Neuronal stem cell (in vitro differentiated cells): ENCODE measurements around the gene RAP2B.

Experiments
- DNase-seq: peaks from one replicate; pipeline ENCODE4 v3.0.0-alpha.2; 2013; ENCODE audit warnings: low spot score
- H2AFZ ChIP-seq: one replicate; pipeline ENCODE4 v1.6.1; 2013; ENCODE audit warnings: mild to moderate bottlenecking, low read length, inconsistent platforms
- H2AK5ac ChIP-seq: 2 replicates; pipeline ENCODE4 v1.6.1; 2013; ENCODE audit warnings: low read depth, mild to moderate bottlenecking, inconsistent platforms, low read length, moderate library complexity, mixed read lengths
- H2BK120ac ChIP-seq: 2 replicates; pipeline ENCODE4 v1.6.1; 2013; ENCODE audit warnings: low read depth, mild to moderate bottlenecking, inconsistent platforms, low read length, moderate library complexity, mixed read lengths
- H2BK12ac ChIP-seq: one replicate; pipeline ENCODE4 v1.6.1; 2013; ENCODE audit warnings: low read length, inconsistent platforms
- H2BK15ac ChIP-seq: 2 replicates; pipeline ENCODE4 v1.6.1; 2013; ENCODE audit warnings: mild to moderate bottlenecking, low read length, inconsistent platforms, mixed read lengths
- H2BK5ac ChIP-seq: one replicate; pipeline ENCODE4 v1.6.1; 2013; ENCODE audit warnings: inconsistent platforms, mild to moderate bottlenecking, low read length, moderate library complexity
- H3K14ac ChIP-seq: one replicate; pipeline ENCODE4 v1.6.1; 2013; ENCODE audit warnings: low read length, inconsistent platforms
- H3K18ac ChIP-seq: 2 replicates; pipeline ENCODE4 v1.6.1; 2013; ENCODE audit warnings: low read length, inconsistent platforms
- H3K23ac ChIP-seq: 2 replicates; pipeline ENCODE4 v1.6.1; 2013; ENCODE audit warnings: low read depth, mild to moderate bottlenecking, mixed read lengths, low read length, inconsistent platforms; ENCODE audit not compliant: poor library complexity
- H3K27ac ChIP-seq: replicated peaks from 3 replicates; pipeline ENCODE4 v1.5.1; 2013; ENCODE audit warnings: low read length, inconsistent platforms
- H3K27me3 ChIP-seq, 3 experiments: 2 replicates each; pipeline ENCODE4 v1.6.1; 2013; ENCODE audit warnings: low read length in 3 of 3, mild to moderate bottlenecking in 2 of 3, inconsistent platforms in 1 of 3, low read depth in 1 of 3, mixed read lengths in 1 of 3, moderate library complexity in 1 of 3; ENCODE audit not compliant: control insufficient read depth in 3 of 3, insufficient read depth in 3 of 3
- H3K36me3 ChIP-seq, 2 donors: replicated peaks in 1 of 2; 2 replicates each; pipeline ENCODE4 v1.6.1; 2013; ENCODE audit warnings: low read length in 2 of 2; ENCODE audit not compliant: control insufficient read depth in 2 of 2, insufficient read depth in 2 of 2
- H3K4ac ChIP-seq: 2 replicates; pipeline ENCODE4 v1.6.1; 2013; ENCODE audit warnings: inconsistent platforms, mild to moderate bottlenecking, low read length, moderate library complexity
- H3K4me1 ChIP-seq, 2 donors: 1 replicate in 1 of 2; 2 replicates in 1 of 2; pipeline ENCODE4 v1.6.1; 2013; ENCODE audit warnings: low read length in 2 of 2, low read depth in 1 of 2; ENCODE audit not compliant: control insufficient read depth in 2 of 2, insufficient read depth in 1 of 2
- H3K4me2 ChIP-seq: one replicate; pipeline ENCODE4 v1.6.1; 2013; ENCODE audit warnings: mild to moderate bottlenecking, low read length, inconsistent platforms; ENCODE audit not compliant: insufficient read depth, poor library complexity, severe bottlenecking
- H3K4me3 ChIP-seq, 2 donors: 2 replicates each; pipeline ENCODE4 v1.5.1; 2013; ENCODE audit warnings: low read length in 2 of 2, mild to moderate bottlenecking in 2 of 2, inconsistent platforms in 1 of 2, moderate library complexity in 1 of 2
- H3K79me1 ChIP-seq: one replicate; pipeline ENCODE4 v1.6.1; 2013; ENCODE audit warnings: low read depth, mild to moderate bottlenecking, inconsistent platforms, low read length, moderate library complexity
- H3K9ac ChIP-seq: one replicate; pipeline ENCODE4 v1.6.1; 2013; ENCODE audit warnings: mild to moderate bottlenecking, low read depth, low read length, inconsistent platforms; ENCODE audit not compliant: poor library complexity
- H3K9me3 ChIP-seq, 2 donors: replicated peaks in 1 of 2; 2 replicates each; pipeline versions ENCODE3 to v1.6.1; 2013; ENCODE audit warnings: low read length in 2 of 2, mild to moderate bottlenecking in 2 of 2, inconsistent platforms in 1 of 2, low read depth in 1 of 2, mixed read lengths in 1 of 2, moderate library complexity in 1 of 2; ENCODE audit not compliant: control insufficient read depth in 2 of 2, insufficient read depth in 1 of 2
- H4K8ac ChIP-seq: one replicate; pipeline ENCODE4 v1.6.1; 2013; ENCODE audit warnings: low read depth, mild to moderate bottlenecking, inconsistent platforms, low read length, moderate library complexity
- H4K91ac ChIP-seq: one replicate; pipeline ENCODE4 v1.6.1; 2013; ENCODE audit warnings: low read length, low read depth, mild to moderate bottlenecking, inconsistent platforms; ENCODE audit not compliant: poor library complexity
- WGBS, 2 donors: extraction: QIAGEN DNeasy Blood & Tissue Kit; methylation state at CpG; one replicate each; pipeline ENCODE4 v1.1.7; 2013; ENCODE audit warnings: missing lambda C conversion rate in 2 of 2, mixed read lengths in 1 of 2; ENCODE audit not compliant: insufficient read length in 2 of 2, insufficient replicate concordance in 1 of 2; ENCODE audit errors: extremely low coverage in 2 of 2; 5-methylcytosine and 5-hydroxymethylcytosine counted together

The RAP2B gene

GRCh38 chr3:153215497-153215896 is 53.5 kb downstream of the RAP2B start:
- Histone ChIP-seq H3K18ac (no peak overlapping the region), H2AK5ac (no peak overlapping the region), H4K8ac (no peak overlapping the region), H2AFZ (no peak overlapping the region), H3K36me3 (no peaks in the 10 kb centered on the region), H3K9me3 (no peaks in the 10 kb centered on the region), H3K9ac (no peak overlapping the region), H3K4ac (no peak overlapping the region), H2BK120ac (no peak overlapping the region), H4K91ac (no peak overlapping the region), H2BK5ac (no peak overlapping the region), H3K4me1 (peaks cover 0 to 2% of the 10 kb centered on the region in 2 donors), H3K27me3 (no peaks in the 10 kb centered on the region), H3K4me2 (no peak overlapping the region), H3K4me3 (no peak overlapping the region), H2BK12ac (no peak overlapping the region), H3K79me1 (no peaks in the 10 kb centered on the region), H3K27ac (no peak overlapping the region), H2BK15ac (no peak overlapping the region), H3K23ac (no peak overlapping the region), H3K14ac (no peak overlapping the region)
- no peak for DNase-seq
- WGBS, 2 donors, result no CpG with 5 or more reads among the region's 1 CpG

DNA sequence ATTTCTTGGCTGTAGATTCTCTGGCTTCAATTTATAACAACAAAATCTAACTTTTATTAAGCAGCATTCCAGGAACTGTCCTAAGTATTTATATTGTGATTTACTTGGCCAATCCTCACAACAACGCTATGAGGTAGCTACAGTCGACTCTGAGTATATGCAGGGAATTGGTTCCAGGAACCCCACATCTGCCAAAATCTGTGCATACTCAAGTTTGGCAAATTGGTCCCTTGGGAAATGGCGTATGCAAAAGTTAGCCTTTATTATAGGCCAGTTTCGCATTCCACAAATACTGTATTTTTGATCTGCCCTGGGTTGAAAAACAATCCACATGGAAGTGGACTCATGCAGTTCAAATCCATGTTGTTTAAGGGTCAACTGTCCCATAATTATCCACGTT is 53.9 kb downstream of the RAP2B start:
- H2AFZ ChIP-seq, result no peak overlapping the region
- H3K27ac ChIP-seq, result no peak overlapping the region
- no peak overlapping the region for H2BK12ac ChIP-seq
- H3K9ac ChIP-seq, result no peak overlapping the region
- H3K27me3 ChIP-seq, result no peaks in the 10 kb centered on the region
- H4K8ac ChIP-seq, result no peak overlapping the region
- H3K18ac ChIP-seq, result no peak overlapping the region
- H3K79me1 ChIP-seq, result no peaks in the 10 kb centered on the region
- H3K23ac ChIP-seq, result no peak overlapping the region
- no peak overlapping the region for H3K14ac ChIP-seq
- no peak overlapping the region for H2AK5ac ChIP-seq
- no peak for DNase-seq
- no peak overlapping the region for H3K4me3 ChIP-seq
- H2BK5ac ChIP-seq, result no peak overlapping the region
- no peaks in the 10 kb centered on the region for H3K9me3 ChIP-seq
- H3K4ac ChIP-seq, result no peak overlapping the region
- H2BK120ac ChIP-seq, result no peak overlapping the region
- no peak overlapping the region for H2BK15ac ChIP-seq
- no peak overlapping the region for H3K4me2 ChIP-seq
- H3K36me3 ChIP-seq, result no peaks in the 10 kb centered on the region
- WGBS, 2 donors, result no CpG with 5 or more reads among the region's 5 CpGs
- H3K4me1 ChIP-seq, result peaks cover 0 to 2% of the 10 kb centered on the region in 2 donors
- no peak overlapping the region for H4K91ac ChIP-seq

DNA sequence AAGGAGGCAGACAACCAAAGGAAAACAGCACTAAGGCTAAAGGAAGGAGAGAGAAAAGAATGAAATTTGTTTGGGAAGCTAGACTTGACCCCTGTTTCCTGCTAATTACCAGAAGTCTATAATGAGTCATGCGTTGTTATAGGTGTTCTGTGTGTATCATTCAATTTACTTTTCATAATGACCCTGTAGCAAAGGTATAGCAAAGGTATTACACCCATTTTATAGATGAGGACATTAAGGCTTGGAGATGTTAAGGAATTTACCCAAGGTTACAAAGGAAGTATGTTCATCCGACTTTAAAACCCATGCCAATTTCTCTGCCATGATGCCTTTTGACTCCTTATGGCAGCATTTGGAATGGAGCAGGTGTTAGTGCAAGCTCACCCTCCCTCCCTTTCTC is 54.9 kb downstream of the RAP2B start:
- Histone ChIP-seq H3K79me1 (no peaks in the 10 kb centered on the region), H3K18ac (no peak overlapping the region), H2BK120ac (no peak overlapping the region), H3K9me3 (no peaks in the 10 kb centered on the region), H3K27ac (no peak overlapping the region), H3K4me3 (no peak overlapping the region), H3K27me3 (no peaks in the 10 kb centered on the region), H2BK15ac (no peak overlapping the region), H2AK5ac (no peak overlapping the region), H2BK5ac (no peak overlapping the region), H4K8ac (no peak overlapping the region), H4K91ac (no peak overlapping the region), H3K9ac (no peak overlapping the region), H2AFZ (no peak overlapping the region), H3K14ac (peak overlapping the region; percentile 38), H3K4me2 (no peak overlapping the region), H2BK12ac (no peak overlapping the region), H3K4ac (no peak overlapping the region), H3K23ac (no peak overlapping the region), H3K36me3 (no peaks in the 10 kb centered on the region), H3K4me1 (peaks cover 0 to 2% of the 10 kb centered on the region in 2 donors)
- no CpG with 5 or more reads among the region's 2 CpGs for WGBS, 2 donors
- no peak for DNase-seq

DNA sequence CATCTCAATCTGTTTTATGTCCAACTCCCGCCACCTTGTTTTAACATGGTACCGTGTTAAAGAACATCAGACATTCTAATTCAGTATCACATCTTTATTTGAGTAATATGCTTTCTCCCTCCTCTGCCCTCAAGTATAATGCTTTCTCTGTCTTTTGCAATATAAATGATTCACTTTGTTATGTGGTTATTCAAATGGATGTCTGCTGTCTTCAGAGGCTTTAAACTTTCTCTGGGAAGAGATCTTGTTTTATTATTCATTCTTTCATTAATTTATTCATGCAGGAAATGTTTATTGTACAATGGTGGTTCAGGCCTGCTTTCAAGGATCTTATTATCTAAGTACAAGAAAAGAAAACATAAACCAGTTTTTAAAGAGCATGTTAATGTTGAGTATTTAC is 57.1 kb downstream of the RAP2B start:
- H3K79me1 ChIP-seq, result no peaks in the 10 kb centered on the region
- no peak overlapping the region for H4K91ac ChIP-seq
- no peaks in the 10 kb centered on the region for H3K9me3 ChIP-seq
- H2BK120ac ChIP-seq, result no peak overlapping the region
- H2AK5ac ChIP-seq, result no peak overlapping the region
- H3K27ac ChIP-seq, result no peak overlapping the region
- H4K8ac ChIP-seq, result no peak overlapping the region
- H2BK15ac ChIP-seq, result no peak overlapping the region
- no peak overlapping the region for H3K9ac ChIP-seq
- no peak overlapping the region for H3K4ac ChIP-seq
- no peak overlapping the region for H2AFZ ChIP-seq
- peaks cover 0 to 2% of the 10 kb centered on the region in 2 donors for H3K4me1 ChIP-seq
- H3K36me3 ChIP-seq, result no peaks in the 10 kb centered on the region
- no peaks in the 10 kb centered on the region for H3K27me3 ChIP-seq
- H3K18ac ChIP-seq, result no peak overlapping the region
- no peak overlapping the region for H2BK12ac ChIP-seq
- no peak overlapping the region for H3K14ac ChIP-seq
- WGBS, 2 donors, result no CpG with 5 or more reads among the region's 2 CpGs
- H3K4me2 ChIP-seq, result no peak overlapping the region
- H2BK5ac ChIP-seq, result no peak overlapping the region
- H3K23ac ChIP-seq, result no peak overlapping the region
- DNase-seq, result no peak
- no peak overlapping the region for H3K4me3 ChIP-seq
